Activated naive CD4-positive, alpha-beta T cell treated with anti-CD3 and anti-CD28 coated beads for 36 hours (primary cell): Measurements from ENCODE around the gene MAML3. TPM values are rescaled to one million over a fixed set of nuclear protein-coding genes. Genes with fewer than 3 reads are reported as not detected.

Source experiments
- CTCF ChIA-PET: fragments of 350-600 bp; sonication (Branson Sonifier 250); formaldehyde crosslinking; loops from one replicate; lab custom pipeline; 2021; ENCODE audit warnings: antibody characterized with exemption; lab: Charles Lee
- DNase-seq: peaks from one replicate; pipeline ENCODE4 v3.0.0-alpha.2; 2020
- H3K27ac Mint-ChIP-seq: one replicate; pipeline ENCODE4 v1.8.0; 2021; ENCODE audit warnings: mild to moderate bottlenecking, mixed read lengths
- H3K27me3 Mint-ChIP-seq: one replicate; pipeline ENCODE4 v1.8.0; 2021; ENCODE audit warnings: low read depth, mixed read lengths
- H3K36me3 Mint-ChIP-seq: one replicate; pipeline ENCODE4 v1.8.0; 2021; ENCODE audit warnings: low read depth, mixed read lengths
- H3K4me1 Mint-ChIP-seq: one replicate; pipeline ENCODE4 v1.8.0; 2021; ENCODE audit warnings: low read depth, mixed read lengths
- H3K4me3 Mint-ChIP-seq: one replicate; pipeline ENCODE4 v1.8.0; 2021; ENCODE audit warnings: mild to moderate bottlenecking, moderate library complexity, mixed read lengths
- H3K9me3 Mint-ChIP-seq: one replicate; pipeline ENCODE4 v1.8.0; 2021; ENCODE audit warnings: mixed read lengths
- intact Hi-C: fragments of 100-400 bp; cut with micrococcal nuclease; formaldehyde crosslinking; loops from one replicate; pipeline ENCODE4 v1.15.1; 2023
- total RNA-seq, 2 experiments: library from RNA; stranded (reverse); gene quantifications; one replicate each; pipeline ENCODE4 v1.2.3, GENCODE V29; 2021

Gene MAML3
- total RNA-seq, 2 experiments from 2014 or later = 0.52 to 0.76 TPM

- intact Hi-C loops = loop anchor here (1.0 kb wide), 1 partner anchor 9 kb away; no protein-coding TSS in a partner anchor
- H3K27ac Mint-ChIP-seq = no peak overlapping the region
- H3K27me3 Mint-ChIP-seq = peaks cover 8% of the 10 kb centered on the region
- CTCF ChIA-PET = interaction anchor here (0.7 to 0.8 kb wide), 2 partner anchors 68 to 78 kb away, joined by 3 to 6 read pairs; no protein-coding TSS in a partner anchor
- no peak for DNase-seq
- no peaks in the 10 kb centered on the region for H3K9me3 Mint-ChIP-seq
- H3K4me1 Mint-ChIP-seq = peaks cover 21% of the 10 kb centered on the region
- H3K4me3 Mint-ChIP-seq = no peak overlapping the region
- H3K36me3 Mint-ChIP-seq = no peaks in the 10 kb centered on the region
Measured at GRCh38 chr4:140080883-140081282, 73.1 kb downstream of the MAML3 start.

DNA sequence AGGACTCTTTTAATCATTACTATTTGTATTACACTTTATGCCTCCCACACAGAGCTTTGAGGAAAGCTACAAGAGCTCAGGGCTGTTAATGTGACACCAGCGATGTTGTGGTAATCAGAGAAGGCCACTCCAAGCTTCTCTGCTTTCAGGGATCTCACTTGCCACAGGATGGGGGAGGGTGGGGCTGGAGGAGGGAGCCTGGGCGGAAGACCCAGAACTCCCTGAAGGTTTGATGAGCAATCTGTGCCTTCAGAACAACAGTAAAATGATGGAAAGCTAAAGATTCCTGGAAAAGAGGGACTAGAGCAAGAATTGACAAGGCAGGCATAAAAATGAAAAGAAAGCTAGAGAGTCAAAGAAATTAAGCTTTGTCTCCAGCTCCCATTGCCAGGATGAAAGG, 75.6 kb downstream of the MAML3 start:
- no peak for DNase-seq
- CTCF ChIA-PET = interaction anchor here (0.7 to 1.7 kb wide), 3 partner anchors 10 to 72 kb away, joined by 3 to 4 read pairs (median 3); no protein-coding TSS in a partner anchor

DNA sequence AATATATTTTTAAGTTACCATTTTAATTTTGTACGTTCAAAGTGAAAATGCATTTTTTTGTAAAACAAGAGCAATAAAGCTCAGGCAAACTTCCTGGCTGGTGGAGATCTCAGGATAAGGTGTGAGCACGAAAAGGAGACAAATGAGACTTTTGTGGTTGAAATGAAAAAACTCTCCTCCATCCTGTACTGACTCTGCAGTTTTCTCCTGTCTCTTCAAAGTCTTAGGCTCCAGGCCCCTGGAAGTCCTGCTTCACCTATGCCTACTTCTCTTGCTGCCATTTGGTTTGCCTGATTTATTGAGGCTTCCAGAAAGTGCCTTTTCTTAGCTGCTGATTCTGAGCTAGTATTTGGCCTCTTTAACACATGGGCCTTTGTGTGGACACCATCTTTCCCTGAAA, 77.7 kb downstream of the MAML3 start:
- no peak overlapping the region for H3K27ac Mint-ChIP-seq
- peaks cover 8% of the 10 kb centered on the region for H3K27me3 Mint-ChIP-seq
- DNase-seq = no peak
- CTCF ChIA-PET = no interaction called here
- H3K9me3 Mint-ChIP-seq = no peaks in the 10 kb centered on the region
- intact Hi-C loops = no loop called here
- peaks cover 40% of the 10 kb centered on the region for H3K4me1 Mint-ChIP-seq
- H3K36me3 Mint-ChIP-seq = no peaks in the 10 kb centered on the region
- H3K4me3 Mint-ChIP-seq = no peak overlapping the region

More for the DNA sequence above, 75.6 kb downstream of the MAML3 start:
- Mint-ChIP-seq H3K27me3 (peaks cover 8% of the 10 kb centered on the region), H3K9me3 (no peaks in the 10 kb centered on the region), H3K27ac (peak overlapping the region; percentile 57), H3K4me1 (peaks cover 25% of the 10 kb centered on the region), H3K4me3 (no peak overlapping the region), H3K36me3 (no peaks in the 10 kb centered on the region)
- intact Hi-C loops = no loop called here

DNA sequence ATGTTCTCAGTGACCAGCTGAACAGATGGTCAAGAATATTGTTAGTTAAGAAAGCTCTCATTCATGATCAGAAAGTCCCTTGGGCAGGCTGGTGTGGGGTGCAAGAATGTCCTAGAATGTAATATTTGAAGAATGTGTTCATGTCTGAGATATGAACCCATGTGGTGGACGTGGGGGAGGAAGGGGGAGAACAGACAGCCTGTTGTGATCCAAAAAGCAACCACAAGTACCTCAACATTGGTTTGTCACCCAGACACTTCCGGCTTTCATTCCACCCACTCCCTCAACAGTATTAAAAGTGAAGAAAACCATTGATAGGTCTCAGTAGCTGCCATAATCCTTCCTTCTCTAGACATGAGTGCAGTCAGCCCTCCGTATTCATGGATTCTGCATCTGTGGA, 82.2 kb downstream of the MAML3 start:
- Mint-ChIP-seq H3K27ac (peak overlapping the region; percentile 39), H3K27me3 (no peaks in the 10 kb centered on the region), H3K4me3 (peak overlapping the region; percentile 46), H3K9me3 (no peaks in the 10 kb centered on the region), H3K36me3 (no peaks in the 10 kb centered on the region), H3K4me1 (peaks cover 41% of the 10 kb centered on the region)
- DNase-seq = peak; percentile 89
- CTCF ChIA-PET = interaction anchor here (1.1 to 1.5 kb wide), 4 partner anchors 16 to 249 kb away, joined by 3 to 6 read pairs (median 3); no protein-coding TSS in a partner anchor
- intact Hi-C loops = loop anchor here (1.0 to 5.0 kb wide), 8 partner anchors 9 to 415 kb away; no protein-coding TSS in a partner anchor

- DNase-seq = no peak
- peak overlapping the region; percentile 9 for H3K27ac Mint-ChIP-seq
- H3K27me3 Mint-ChIP-seq = no peaks in the 10 kb centered on the region
- no peaks in the 10 kb centered on the region for H3K36me3 Mint-ChIP-seq
- intact Hi-C loops = loop anchor here (1.0 to 5.0 kb wide), 6 partner anchors 10 to 414 kb away; no protein-coding TSS in a partner anchor
- H3K9me3 Mint-ChIP-seq = no peaks in the 10 kb centered on the region
- H3K4me3 Mint-ChIP-seq = peak overlapping the region; percentile 58
- peaks cover 35% of the 10 kb centered on the region for H3K4me1 Mint-ChIP-seq
- CTCF ChIA-PET = interaction anchor here (0.6 to 1.5 kb wide), 9 partner anchors 10 to 248 kb away, joined by 3 to 6 read pairs (median 3); no protein-coding TSS in a partner anchor
Measured at GRCh38 chr4:140070973-140071372, 83.0 kb downstream of the MAML3 start.

GRCh38 chr4:140070366-140070765, 83.6 kb downstream of the MAML3 start:
- H3K4me1 Mint-ChIP-seq = peaks cover 35% of the 10 kb centered on the region
- intact Hi-C loops = loop anchor here (1.0 to 5.0 kb wide), 3 partner anchors 9 to 413 kb away; no protein-coding TSS in a partner anchor

GRCh38 chr4:140069066-140069465, 84.9 kb downstream of the MAML3 start:
- CTCF ChIA-PET = interaction anchor here (0.7 kb wide), 1 partner anchor 184 kb away, joined by 3 read pairs; no protein-coding TSS in a partner anchor
- no peak for DNase-seq
- intact Hi-C loops = no loop called here
- no peaks in the 10 kb centered on the region for H3K9me3 Mint-ChIP-seq
- no peak overlapping the region for H3K27ac Mint-ChIP-seq
- no peak overlapping the region for H3K4me3 Mint-ChIP-seq
- no peaks in the 10 kb centered on the region for H3K36me3 Mint-ChIP-seq
- peaks cover 2% of the 10 kb centered on the region for H3K27me3 Mint-ChIP-seq
- H3K4me1 Mint-ChIP-seq = peaks cover 35% of the 10 kb centered on the region

More at GRCh38 chr4:140070366-140070765, 83.6 kb downstream of the MAML3 start:
- CTCF ChIA-PET = interaction anchor here (0.6 to 1.4 kb wide), 8 partner anchors 9 to 239 kb away, joined by 3 to 6 read pairs (median 4); no protein-coding TSS in a partner anchor
- Mint-ChIP-seq H3K36me3 (no peaks in the 10 kb centered on the region), H3K4me3 (peak overlapping the region; percentile 58), H3K27ac (no peak overlapping the region), H3K27me3 (no peaks in the 10 kb centered on the region), H3K9me3 (no peaks in the 10 kb centered on the region)
- no peak for DNase-seq

DNA sequence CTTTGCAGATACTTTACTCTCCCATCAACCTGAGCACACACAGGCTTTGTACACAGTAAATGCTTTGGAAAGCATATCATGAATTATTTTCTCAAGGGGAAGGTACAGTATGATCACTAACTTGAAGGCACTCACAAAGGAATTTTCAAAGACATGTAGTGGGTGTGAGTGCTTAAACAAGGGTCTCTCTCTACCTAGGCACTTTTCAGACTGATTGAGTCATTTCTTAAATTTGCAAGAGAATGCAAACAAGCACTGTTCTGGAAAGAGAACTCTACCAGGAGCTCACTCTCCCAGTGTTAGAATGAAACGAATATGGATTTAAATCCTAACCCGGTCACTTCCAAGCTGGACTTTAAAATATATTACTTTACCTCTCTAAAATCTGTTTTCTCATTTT, 85.7 kb downstream of the MAML3 start:
- Mint-ChIP-seq H3K9me3 (no peaks in the 10 kb centered on the region), H3K4me1 (peaks cover 30% of the 10 kb centered on the region), H3K4me3 (no peak overlapping the region), H3K27me3 (peaks cover 2% of the 10 kb centered on the region), H3K27ac (no peak overlapping the region), H3K36me3 (no peaks in the 10 kb centered on the region)
- CTCF ChIA-PET = no interaction called here
- DNase-seq = no peak
- intact Hi-C loops = no loop called here

DNA sequence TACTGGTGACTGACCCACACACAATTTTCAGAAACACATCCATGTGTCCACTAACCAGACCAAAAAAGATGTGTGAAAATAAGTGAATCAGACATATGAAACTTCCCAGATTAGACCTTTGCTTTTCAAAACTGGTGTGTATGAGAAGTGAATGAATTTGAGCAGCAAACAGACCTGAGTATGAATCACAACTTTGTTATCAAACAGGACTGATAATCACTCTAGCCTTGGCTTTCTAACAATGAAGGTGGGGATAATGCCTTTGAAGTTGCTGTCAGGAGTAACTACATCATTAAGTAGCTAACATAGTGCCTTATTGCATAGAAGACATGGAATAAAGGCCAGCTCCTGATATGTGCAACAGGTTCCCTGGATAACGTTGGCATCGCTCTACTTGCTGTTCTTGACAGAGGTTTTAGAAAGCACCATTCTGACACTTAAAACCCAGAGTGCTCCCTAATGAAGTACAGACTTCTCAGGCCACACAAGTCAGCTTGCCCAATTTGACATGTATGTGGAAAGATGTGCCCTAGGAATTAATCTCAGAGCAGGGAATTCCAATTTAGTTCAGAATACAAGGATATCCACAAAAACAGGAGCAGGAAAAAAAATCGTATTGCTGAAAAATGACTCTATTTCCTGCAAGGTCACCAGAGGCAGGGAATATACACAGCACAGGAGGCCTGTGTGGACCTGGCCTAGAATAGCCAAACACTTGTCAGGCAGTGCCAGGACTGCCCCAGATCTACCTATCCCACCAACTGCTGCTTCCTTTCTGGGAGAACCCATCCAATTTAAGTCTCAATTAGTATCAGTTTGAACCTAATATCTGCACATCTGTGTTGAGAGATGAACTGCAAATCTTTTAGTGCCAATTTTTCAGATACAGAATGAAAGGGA, 87.7 kb downstream of the MAML3 start:
- intact Hi-C loops = no loop called here
- no peak for DNase-seq
- no peak overlapping the region for H3K27ac Mint-ChIP-seq
- peaks cover 21% of the 10 kb centered on the region for H3K4me1 Mint-ChIP-seq
- CTCF ChIA-PET = no interaction called here
- no peaks in the 10 kb centered on the region for H3K9me3 Mint-ChIP-seq
- no peak overlapping the region for H3K4me3 Mint-ChIP-seq
- no peaks in the 10 kb centered on the region for H3K36me3 Mint-ChIP-seq
- H3K27me3 Mint-ChIP-seq = peaks cover 2% of the 10 kb centered on the region

DNA sequence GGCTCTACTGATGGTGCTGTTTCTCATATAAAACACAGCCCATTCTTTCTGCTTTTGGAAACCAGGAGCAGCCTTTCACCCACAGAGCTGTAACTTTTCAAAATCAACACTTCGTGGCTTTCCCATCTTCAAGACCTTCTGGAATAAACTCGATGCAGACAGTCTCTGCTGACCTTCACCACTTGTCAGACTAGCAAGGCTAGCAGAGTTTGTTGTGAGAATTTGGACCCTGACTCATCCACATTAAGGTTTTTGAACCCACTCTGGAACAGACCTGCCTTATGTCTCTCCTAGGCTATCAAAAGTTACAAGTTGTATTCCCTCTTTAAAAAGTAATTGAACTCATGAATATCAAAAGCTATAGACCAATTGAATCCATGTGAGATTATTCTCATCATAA, 88.6 kb downstream of the MAML3 start:
- peaks cover 2% of the 10 kb centered on the region for H3K27me3 Mint-ChIP-seq
- no peaks in the 10 kb centered on the region for H3K9me3 Mint-ChIP-seq
- no peak for DNase-seq
- no peaks in the 10 kb centered on the region for H3K36me3 Mint-ChIP-seq
- no peak overlapping the region for H3K4me3 Mint-ChIP-seq
- no peak overlapping the region for H3K27ac Mint-ChIP-seq
- CTCF ChIA-PET = no interaction called here
- peaks cover 18% of the 10 kb centered on the region for H3K4me1 Mint-ChIP-seq
- intact Hi-C loops = no loop called here

GRCh38 chr4:140061659-140062289, 92.2 kb downstream of the MAML3 start:
- peak; percentile 32 for DNase-seq
- Mint-ChIP-seq H3K9me3 (no peaks in the 10 kb centered on the region), H3K4me3 (no peak overlapping the region), H3K36me3 (no peaks in the 10 kb centered on the region), H3K4me1 (peaks cover 23% of the 10 kb centered on the region), H3K27me3 (peaks cover 5% of the 10 kb centered on the region), H3K27ac (no peak overlapping the region)
- CTCF ChIA-PET = interaction anchor here (0.7 to 1.6 kb wide), 2 partner anchors 9 to 181 kb away, joined by 3 to 5 read pairs; no protein-coding TSS in a partner anchor
- intact Hi-C loops = loop anchor here (1.0 to 5.0 kb wide), 2 partner anchors 9 to 36 kb away; no protein-coding TSS in a partner anchor

DNA sequence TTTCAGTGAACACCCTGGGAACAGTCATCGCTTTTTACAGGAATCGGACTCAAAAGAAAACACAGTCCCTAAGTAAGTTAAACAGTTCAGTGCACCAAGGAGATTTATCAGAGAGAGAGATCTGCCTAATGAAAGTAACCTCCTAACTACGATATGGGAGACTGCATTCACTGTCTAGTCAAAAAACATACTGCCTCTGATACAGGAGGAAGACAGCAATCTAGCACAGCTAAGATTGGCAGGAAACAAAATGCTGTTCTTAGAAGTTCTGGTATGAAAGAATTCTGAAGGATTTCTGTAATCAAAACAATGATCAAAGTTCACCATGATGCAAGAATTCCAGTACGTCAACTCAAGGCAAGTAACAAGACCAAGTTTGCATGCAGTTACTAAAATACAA, 92.8 kb downstream of the MAML3 start:
- H3K4me3 Mint-ChIP-seq = peak overlapping the region; percentile 40
- no peaks in the 10 kb centered on the region for H3K36me3 Mint-ChIP-seq
- intact Hi-C loops = loop anchor here (1.0 to 5.0 kb wide), 2 partner anchors 9 to 36 kb away; no protein-coding TSS in a partner anchor
- no peak overlapping the region for H3K27ac Mint-ChIP-seq
- CTCF ChIA-PET = interaction anchor here (0.7 to 1.6 kb wide), 2 partner anchors 9 to 182 kb away, joined by 3 to 5 read pairs; no protein-coding TSS in a partner anchor
- H3K27me3 Mint-ChIP-seq = peaks cover 6% of the 10 kb centered on the region
- no peaks in the 10 kb centered on the region for H3K9me3 Mint-ChIP-seq
- peaks cover 25% of the 10 kb centered on the region for H3K4me1 Mint-ChIP-seq
- no peak for DNase-seq
